Stimulated activated CD8-positive, alpha-beta memory T cell treated with anti-CD3 and anti-CD28 coated beads, Interleukin-7, amount 100 ng/mL, for 1 hour (primary cell): ENCODE data around the gene ADARB2.
"Not testable (repeated sequence)": the region's sequence is repeated elsewhere in the genome, so short reads cannot be mapped to it uniquely, and the experiment has no call there.

Experiments
- DNase-seq, 2 donors: peaks; one replicate each; pipeline ENCODE4 v3.0.0-alpha.2; 2020; ENCODE audit warnings: low read depth in 2 of 2

ADARB2 gene

GRCh38 chr10:1232164-1232911 lies 505.0 kb downstream of the ADARB2 start:
- DNase-seq = no peak

GRCh38 chr10:1230592-1231275 lies 506.6 kb downstream of the ADARB2 start:
- DNase-seq = no peak

DNA sequence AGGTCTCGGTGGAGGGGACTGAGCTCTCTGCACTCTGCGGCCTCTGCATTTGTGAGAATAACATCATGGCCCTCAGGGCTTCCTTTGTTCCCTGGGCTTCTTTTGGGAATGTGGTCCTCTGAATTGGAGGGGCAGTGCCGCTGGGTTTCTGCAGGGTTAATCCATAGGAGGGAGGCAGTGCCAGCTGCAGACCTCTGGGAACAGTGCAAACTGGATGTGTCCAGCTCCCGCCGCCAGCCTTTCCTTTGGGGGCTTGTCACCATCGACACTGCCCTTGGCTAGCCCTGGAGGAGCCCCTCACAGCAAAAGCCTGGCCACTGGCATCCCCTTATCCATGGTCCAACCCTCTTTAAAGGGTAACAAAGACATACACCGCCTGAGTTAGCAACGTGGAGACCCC lies 507.2 kb downstream of the ADARB2 start:
- DNase-seq = no peak

DNA sequence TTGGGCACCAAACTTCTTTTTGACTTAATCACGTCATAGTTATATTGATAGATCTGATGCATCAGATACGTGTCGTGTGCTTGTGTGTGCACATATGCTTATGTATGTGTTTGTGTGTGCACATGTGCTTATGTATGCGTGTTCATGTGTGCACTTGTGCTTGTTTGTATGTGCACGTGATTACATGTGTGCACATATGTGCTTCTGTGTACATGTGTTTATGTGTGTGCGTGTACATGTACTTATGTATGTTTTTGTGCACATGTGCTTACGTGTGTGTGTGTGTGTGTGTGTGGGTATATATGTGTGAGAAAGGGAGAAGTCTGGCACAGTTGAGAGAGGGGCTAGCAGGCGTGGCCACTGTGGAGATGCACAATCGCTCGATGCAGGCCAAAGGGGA lies 507.8 kb downstream of the ADARB2 start:
- DNase-seq = no peak

DNA sequence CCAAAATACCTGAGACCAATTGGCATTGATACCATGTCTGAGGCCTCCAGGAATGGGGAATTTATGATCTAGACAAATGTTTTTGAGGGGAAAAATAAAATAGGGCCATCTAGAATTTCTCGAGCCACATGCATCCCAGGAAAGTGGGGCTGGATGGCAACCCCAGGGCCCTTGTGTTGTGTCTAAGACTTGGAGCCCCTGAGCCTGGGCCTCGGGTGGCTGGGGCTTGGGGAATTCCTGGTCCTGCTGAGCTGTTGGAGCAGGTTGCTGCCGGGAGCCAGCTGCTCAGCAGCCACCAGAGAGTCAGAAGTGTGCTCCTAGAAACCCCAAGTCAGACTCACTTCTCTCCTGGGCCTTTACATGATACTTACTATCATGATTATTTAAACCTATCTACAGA lies 508.2 kb downstream of the ADARB2 start:
- no peak for DNase-seq

DNA sequence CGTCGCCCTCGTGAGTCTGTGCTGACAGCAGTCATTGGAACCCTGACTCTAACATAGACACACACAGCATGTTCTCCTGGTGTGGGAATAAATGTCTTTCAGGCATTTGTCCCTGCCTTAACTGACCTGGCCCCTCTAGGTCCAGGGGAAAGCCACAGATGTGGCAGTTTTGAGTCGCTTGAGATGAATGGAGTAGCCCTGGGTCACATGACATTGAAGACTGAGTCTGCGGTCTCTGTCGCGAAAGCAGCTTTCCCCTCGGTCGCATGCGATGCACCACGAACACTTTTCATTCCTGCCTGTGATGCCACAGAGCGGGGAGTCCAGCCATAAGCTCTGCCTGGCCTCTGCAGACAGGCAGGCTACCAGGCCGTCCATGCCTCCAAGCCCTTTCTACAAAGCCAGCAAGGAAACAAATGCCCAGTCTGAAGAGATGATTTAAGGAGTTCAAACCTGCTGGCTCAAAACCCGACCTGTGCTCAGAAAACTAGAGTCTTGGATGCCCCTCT lies 508.8 kb downstream of the ADARB2 start:
- DNase-seq = no peak

DNA sequence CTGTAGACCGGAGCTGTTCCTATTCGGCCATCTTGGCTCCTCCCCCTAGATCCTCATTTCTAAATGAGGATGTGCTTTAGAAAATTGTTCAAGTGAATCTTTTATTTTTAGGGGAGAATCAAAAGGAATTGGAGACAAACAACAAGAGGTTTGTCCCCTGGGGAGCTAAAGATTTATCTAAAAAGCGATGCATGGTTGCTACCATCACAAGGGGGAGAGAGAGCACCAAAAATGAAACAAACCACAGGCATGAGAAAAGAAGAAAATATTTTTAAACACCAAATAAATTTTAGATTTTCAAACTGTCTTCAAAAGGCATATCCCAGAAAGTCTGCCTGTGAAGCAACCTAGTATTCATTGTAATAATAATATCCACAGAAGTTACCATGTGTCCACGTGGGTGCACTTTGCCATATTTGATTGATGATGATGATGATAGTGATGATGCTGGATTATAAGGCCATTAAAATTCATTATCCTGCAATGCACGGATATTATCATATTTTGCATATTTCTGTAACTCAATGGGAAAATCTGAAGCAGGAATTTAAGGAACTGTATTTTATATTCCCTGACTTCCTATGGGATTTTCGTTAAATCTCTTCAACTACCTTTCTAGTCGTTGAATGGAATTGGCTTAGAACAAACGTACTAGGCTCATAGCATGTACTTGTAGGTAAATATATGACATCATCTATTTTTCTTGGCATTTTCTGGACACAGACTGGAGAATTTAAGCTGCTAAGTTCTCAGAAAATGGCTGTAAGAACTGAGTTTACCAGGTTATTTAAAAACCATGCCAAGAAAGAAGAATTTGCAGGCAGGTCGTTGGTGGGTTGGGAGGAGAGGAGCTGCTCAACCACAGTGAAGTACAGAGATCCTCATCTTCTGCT lies 509.6 kb downstream of the ADARB2 start:
- no peak for DNase-seq

DNA sequence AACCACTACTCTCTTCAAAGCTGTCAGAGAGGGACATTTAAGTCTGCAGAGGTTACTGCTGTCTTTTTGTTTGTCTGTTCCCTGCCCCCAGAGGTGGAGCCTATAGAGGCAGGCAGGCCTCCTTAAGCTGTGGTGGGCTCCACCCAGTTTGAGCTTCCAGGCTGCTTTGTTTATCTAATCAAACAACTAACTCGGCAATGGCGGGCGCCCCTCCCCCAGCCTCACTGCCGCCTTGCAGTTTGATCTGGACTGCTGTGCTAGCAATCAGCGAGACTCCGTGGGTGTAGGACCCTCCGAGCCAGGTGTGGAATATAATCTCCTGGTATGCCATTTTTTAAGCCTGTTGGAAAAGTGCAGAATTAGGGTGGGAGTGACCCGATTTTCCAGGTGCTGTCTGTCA lies 510.4 kb downstream of the ADARB2 start:
- not testable (repeated sequence) for DNase-seq

DNA sequence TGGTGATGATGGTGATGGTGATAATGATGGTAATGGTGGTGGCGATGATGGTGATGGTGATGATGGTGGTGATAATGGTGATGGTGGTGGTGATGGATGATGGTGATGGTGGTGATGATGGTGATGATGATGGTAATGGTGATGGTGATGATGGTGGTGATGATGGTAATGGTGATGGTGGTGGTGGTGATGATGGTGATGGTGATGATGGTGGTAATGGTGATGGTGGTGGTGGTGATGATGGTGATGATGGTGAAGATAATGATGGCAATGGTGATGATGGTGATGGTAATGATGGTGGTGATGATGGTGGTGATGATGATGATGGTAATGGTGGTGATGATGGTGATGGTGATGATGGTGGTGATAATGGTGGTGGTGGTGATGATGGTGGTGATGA lies 517.5 kb downstream of the ADARB2 start:
- DNase-seq = not testable (repeated sequence)

GRCh38 chr10:1217661-1218060 lies 519.7 kb downstream of the ADARB2 start:
- no peak for DNase-seq

- no peak for DNase-seq
Observed at GRCh38 chr10:1217237-1217587, 520.1 kb downstream of the ADARB2 start.

DNA sequence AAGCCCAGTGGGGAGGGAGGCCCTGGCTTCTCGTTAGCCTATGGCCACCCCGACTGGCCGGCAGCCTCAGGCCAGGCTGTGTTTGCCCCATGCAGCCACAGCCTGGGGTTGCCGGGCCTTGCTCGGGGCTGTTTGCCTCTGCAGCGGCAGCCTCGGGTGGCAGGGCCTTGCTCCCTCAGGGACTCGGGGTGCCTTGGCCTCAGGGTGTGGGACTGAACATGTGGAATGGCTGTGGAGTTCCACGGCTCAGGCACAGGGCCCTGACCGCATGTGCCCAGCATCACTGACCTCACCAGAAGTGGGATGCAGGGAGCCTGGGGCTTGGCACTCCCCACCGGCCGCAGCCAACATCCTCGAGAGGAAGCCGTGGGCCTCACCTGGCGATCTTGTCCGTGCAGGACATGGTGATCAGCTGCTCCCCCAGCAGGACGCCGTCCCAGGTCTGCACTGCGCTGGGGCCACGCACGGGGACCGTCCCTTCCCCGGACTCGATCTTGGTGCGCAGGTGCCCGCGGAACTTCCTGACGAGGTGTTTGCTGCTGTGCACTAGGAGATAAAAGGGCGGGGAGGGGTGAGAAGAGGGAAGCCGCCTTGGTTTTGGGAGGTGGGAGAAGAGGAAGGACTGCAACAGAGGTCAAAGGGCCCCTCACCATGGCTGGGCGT lies 520.6 kb downstream of the ADARB2 start:
- DNase-seq = no peak

DNA sequence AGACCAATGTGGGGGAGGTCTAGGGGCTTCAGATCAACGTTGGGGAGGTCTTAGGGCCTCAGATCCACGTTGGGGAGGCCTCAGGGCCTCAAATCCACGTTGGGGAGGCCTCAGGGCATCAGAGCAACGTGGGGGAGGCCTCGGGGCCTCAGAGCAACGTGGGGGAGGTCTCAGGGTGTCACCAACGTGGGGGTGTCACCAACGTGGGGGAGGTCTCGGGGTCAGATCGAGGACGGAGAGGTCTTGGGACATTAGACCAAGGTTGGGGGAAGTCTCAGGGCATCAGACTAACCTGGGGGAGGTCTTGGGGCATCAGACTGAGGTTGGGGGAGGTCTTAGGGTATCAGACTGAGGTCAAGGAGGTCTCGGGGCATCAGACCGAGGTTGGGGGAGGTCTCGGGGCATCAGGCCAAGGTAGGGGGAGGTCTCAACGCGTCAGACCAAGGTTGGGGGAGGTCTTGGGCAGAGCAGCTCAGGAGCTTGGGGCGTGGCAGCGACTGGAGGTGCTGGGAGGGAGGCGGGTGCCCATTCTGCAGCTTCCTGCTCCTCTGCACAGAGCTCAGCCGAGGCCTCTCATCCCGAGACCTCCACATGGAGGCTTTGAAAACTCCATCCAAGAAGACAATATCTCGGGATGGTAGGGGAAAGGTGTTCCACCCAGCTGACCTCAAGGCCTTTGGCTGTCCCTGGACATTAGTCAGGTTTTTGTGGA lies 521.3 kb downstream of the ADARB2 start:
- DNase-seq = no peak

DNA sequence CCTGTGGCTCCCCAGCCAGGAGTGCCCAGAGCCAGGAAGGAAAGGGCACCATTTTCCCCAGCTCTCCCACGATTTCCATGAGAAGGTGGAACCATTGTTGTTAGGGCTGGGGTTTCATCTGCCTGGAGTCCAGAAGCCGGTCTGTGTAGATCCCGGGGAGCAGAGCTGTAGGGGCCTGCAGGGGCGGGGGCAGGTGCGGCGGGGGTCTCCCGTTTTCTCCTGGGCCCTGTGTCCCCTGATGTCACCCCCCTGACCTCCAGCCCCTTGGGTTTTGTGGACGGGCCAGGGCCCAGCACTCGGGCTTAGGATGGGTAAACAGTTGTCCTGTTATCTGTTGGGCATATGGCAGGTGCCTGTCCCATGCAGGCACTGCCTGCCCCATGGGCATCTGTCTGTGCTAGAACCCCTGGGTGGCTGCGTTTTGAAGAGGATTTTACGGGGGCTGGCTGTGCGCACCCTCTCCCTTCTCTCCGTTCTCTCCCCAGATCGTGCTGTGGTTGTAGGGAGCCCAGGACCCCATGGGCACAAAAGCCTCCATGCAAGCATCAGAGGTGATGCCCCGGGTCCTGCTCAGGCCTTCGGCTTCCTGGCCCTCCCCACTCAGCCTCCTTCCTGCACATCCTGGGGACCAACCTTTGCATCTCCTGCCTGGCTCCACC lies 522.3 kb downstream of the ADARB2 start:
- no peak for DNase-seq

- DNase-seq = no peak
Observed at GRCh38 chr10:1214071-1214675, 523.2 kb downstream of the ADARB2 start.

GRCh38 chr10:1213252-1214070 lies 523.9 kb downstream of the ADARB2 start:
- no peak for DNase-seq

GRCh38 chr10:1212571-1213141 lies 524.7 kb downstream of the ADARB2 start:
- DNase-seq = no peak

DNA sequence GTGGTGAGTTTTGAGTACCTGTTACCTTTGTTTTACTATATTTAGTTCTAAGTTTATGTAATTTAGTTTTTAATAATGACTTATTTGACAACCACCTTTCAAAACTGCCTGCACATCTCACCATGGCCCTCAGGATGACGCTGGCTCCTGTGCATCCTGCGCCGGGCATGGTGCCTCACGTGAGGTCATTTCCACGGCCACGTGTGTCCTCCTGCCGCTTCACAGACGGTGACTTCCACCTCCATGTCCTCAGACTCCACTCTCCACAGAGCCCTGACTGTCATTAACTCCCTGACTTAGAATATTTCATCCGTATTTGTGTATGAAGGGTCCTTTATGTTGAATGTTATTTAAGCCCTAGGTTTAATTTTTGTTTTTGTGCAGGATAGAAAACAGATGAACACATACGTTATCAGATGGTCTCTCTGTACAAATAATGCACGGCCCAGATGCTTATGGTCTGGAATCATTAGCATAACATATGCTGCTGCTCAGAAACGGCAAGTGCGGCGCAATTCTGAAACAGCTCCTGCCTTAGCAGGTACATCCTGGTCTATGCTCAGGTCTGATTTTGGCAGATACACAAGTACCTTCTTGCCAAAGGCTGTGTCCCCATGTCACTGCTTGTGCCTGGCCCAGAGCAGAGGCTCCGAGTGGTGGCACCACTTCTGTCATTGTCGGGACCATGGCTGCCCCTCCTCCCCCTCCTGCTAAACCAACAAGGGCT lies 525.3 kb downstream of the ADARB2 start:
- no peak for DNase-seq
